T-helper 2 cell treated with Interferon-gamma antibody and Interleukin-4, amounts not matched to agents 5 μg/mL and 100 μg/mL, for 36 hours (primary cell): ENCODE results near the gene TRIM2.

Source experiments
- DNase-seq: peaks from one replicate; pipeline ENCODE4 v3.0.0; 2021; ENCODE audit warnings: low spot score
- H3K27ac Mint-ChIP-seq: one replicate; pipeline ENCODE4 v1.8.0; 2021; ENCODE audit warnings: mild to moderate bottlenecking, mixed read lengths
- H3K27me3 Mint-ChIP-seq: one replicate; pipeline ENCODE4 v1.8.0; 2021; ENCODE audit warnings: low read depth, mixed read lengths
- H3K36me3 Mint-ChIP-seq: one replicate; pipeline ENCODE4 v1.8.0; 2021; ENCODE audit warnings: low read depth, mixed read lengths
- H3K4me1 Mint-ChIP-seq: one replicate; pipeline ENCODE4 v1.8.0; 2021; ENCODE audit warnings: low read depth, mixed read lengths
- H3K4me3 Mint-ChIP-seq: one replicate; pipeline ENCODE4 v1.8.0; 2022; ENCODE audit warnings: mild to moderate bottlenecking, moderate library complexity, mixed read lengths
- H3K9me3 Mint-ChIP-seq: one replicate; pipeline ENCODE4 v1.8.0; 2021; ENCODE audit warnings: mixed read lengths

The TRIM2 gene

GRCh38 chr4:153297116-153297515 lies 92.9 kb downstream of the TRIM2 start:
- no peak overlapping the region for H3K4me3 Mint-ChIP-seq
- H3K36me3 Mint-ChIP-seq, result no peaks in the 10 kb centered on the region
- H3K4me1 Mint-ChIP-seq, result peaks cover 3% of the 10 kb centered on the region
- H3K27me3 Mint-ChIP-seq, result peaks cover 4% of the 10 kb centered on the region
- peaks cover 14% of the 10 kb centered on the region for H3K9me3 Mint-ChIP-seq
- no peak for DNase-seq
- no peak overlapping the region for H3K27ac Mint-ChIP-seq

DNA sequence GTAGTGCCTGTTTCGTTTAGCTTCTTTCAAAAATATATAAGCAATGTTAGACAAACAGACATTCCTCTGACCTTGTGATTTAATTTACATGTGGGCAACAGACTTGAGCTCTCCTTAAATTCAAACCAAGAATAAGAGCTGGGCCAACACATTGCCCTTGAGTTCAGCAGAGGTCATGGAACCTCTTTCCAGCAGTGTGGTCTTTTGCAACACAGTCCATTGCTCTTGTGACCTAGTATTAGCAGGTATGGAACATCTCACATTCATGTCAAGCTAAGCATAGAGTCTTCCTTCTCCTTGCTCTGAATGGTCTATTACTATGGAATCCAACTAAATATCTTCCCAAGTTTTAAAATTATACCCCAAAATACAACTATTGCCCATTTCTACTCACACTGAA lies 106.5 kb downstream of the TRIM2 start:
- Mint-ChIP-seq H3K4me3 (no peak overlapping the region), H3K4me1 (no peaks in the 10 kb centered on the region), H3K36me3 (no peaks in the 10 kb centered on the region), H3K27ac (no peak overlapping the region), H3K27me3 (peaks cover 3% of the 10 kb centered on the region), H3K9me3 (no peaks in the 10 kb centered on the region)
- no peak for DNase-seq

- Mint-ChIP-seq H3K4me1 (no peaks in the 10 kb centered on the region), H3K9me3 (no peaks in the 10 kb centered on the region), H3K27ac (no peak overlapping the region), H3K4me3 (no peak overlapping the region), H3K36me3 (no peaks in the 10 kb centered on the region), H3K27me3 (peaks cover 3% of the 10 kb centered on the region)
- DNase-seq, result no peak
Observed at GRCh38 chr4:153314915-153315314, 110.7 kb downstream of the TRIM2 start.

GRCh38 chr4:153318696-153319320 lies 114.6 kb downstream of the TRIM2 start:
- Mint-ChIP-seq H3K4me3 (no peak overlapping the region), H3K27me3 (peaks cover 7% of the 10 kb centered on the region), H3K9me3 (no peaks in the 10 kb centered on the region), H3K36me3 (no peaks in the 10 kb centered on the region), H3K4me1 (no peaks in the 10 kb centered on the region), H3K27ac (no peak overlapping the region)
- DNase-seq, result no peak

GRCh38 chr4:153322791-153323190 lies 118.5 kb downstream of the TRIM2 start:
- no peaks in the 10 kb centered on the region for H3K9me3 Mint-ChIP-seq
- no peaks in the 10 kb centered on the region for H3K36me3 Mint-ChIP-seq
- no peaks in the 10 kb centered on the region for H3K4me1 Mint-ChIP-seq
- no peak overlapping the region for H3K4me3 Mint-ChIP-seq
- no peak overlapping the region for H3K27ac Mint-ChIP-seq
- H3K27me3 Mint-ChIP-seq, result peaks cover 16% of the 10 kb centered on the region
- no peak for DNase-seq

GRCh38 chr4:153324046-153324445 lies 119.8 kb downstream of the TRIM2 start:
- DNase-seq, result no peak
- H3K4me3 Mint-ChIP-seq, result no peak overlapping the region
- no peak overlapping the region for H3K27ac Mint-ChIP-seq
- H3K36me3 Mint-ChIP-seq, result no peaks in the 10 kb centered on the region
- no peaks in the 10 kb centered on the region for H3K4me1 Mint-ChIP-seq
- H3K27me3 Mint-ChIP-seq, result peaks cover 18% of the 10 kb centered on the region
- H3K9me3 Mint-ChIP-seq, result no peaks in the 10 kb centered on the region

- Mint-ChIP-seq H3K9me3 (no peaks in the 10 kb centered on the region), H3K27me3 (peaks cover 18% of the 10 kb centered on the region), H3K36me3 (no peaks in the 10 kb centered on the region), H3K4me3 (no peak overlapping the region), H3K27ac (no peak overlapping the region), H3K4me1 (no peaks in the 10 kb centered on the region)
- no peak for DNase-seq
Observed at GRCh38 chr4:153325558-153325957, 121.3 kb downstream of the TRIM2 start.

- no peak for DNase-seq
- H3K27ac Mint-ChIP-seq, result no peak overlapping the region
Observed at GRCh38 chr4:153326513-153326912, 122.3 kb downstream of the TRIM2 start.

GRCh38 chr4:153327247-153327646 lies 123.0 kb downstream of the TRIM2 start:
- no peak overlapping the region for H3K27ac Mint-ChIP-seq
- no peak for DNase-seq
- no peaks in the 10 kb centered on the region for H3K4me1 Mint-ChIP-seq
- no peak overlapping the region for H3K4me3 Mint-ChIP-seq
- H3K9me3 Mint-ChIP-seq, result no peaks in the 10 kb centered on the region
- H3K27me3 Mint-ChIP-seq, result peaks cover 15% of the 10 kb centered on the region
- H3K36me3 Mint-ChIP-seq, result no peaks in the 10 kb centered on the region

More at GRCh38 chr4:153326513-153326912, 122.3 kb downstream of the TRIM2 start:
- Mint-ChIP-seq H3K4me3 (no peak overlapping the region), H3K9me3 (no peaks in the 10 kb centered on the region), H3K27me3 (peaks cover 19% of the 10 kb centered on the region), H3K4me1 (no peaks in the 10 kb centered on the region), H3K36me3 (no peaks in the 10 kb centered on the region)

- Mint-ChIP-seq H3K36me3 (no peaks in the 10 kb centered on the region), H3K27me3 (peaks cover 13% of the 10 kb centered on the region), H3K27ac (no peak overlapping the region), H3K4me1 (peaks cover 5% of the 10 kb centered on the region), H3K4me3 (no peak overlapping the region), H3K9me3 (no peaks in the 10 kb centered on the region)
- no peak for DNase-seq
Observed at GRCh38 chr4:153332936-153333335, 128.7 kb downstream of the TRIM2 start.

DNA sequence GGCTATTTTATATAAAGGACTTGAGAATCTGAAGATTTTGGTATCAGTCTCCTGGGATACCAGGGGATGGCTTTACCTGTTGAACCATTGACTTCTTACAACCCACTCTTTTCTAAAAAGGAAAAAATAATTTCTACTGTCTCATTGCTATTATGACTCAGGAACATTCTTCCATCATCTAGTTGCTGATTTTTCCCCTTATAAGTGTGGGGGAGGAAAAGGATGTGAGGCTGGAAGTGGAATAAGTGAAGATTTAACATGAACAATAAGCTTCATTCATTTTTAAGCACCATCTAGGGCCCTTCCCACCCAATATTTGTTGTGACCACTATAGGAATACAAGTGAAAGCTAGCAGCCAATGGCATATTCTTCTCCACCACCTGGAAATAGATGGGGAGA lies 129.6 kb downstream of the TRIM2 start:
- Mint-ChIP-seq H3K4me3 (no peak overlapping the region), H3K36me3 (no peaks in the 10 kb centered on the region), H3K27me3 (peaks cover 13% of the 10 kb centered on the region), H3K9me3 (no peaks in the 10 kb centered on the region), H3K4me1 (peaks cover 5% of the 10 kb centered on the region), H3K27ac (no peak overlapping the region)
- no peak for DNase-seq

DNA sequence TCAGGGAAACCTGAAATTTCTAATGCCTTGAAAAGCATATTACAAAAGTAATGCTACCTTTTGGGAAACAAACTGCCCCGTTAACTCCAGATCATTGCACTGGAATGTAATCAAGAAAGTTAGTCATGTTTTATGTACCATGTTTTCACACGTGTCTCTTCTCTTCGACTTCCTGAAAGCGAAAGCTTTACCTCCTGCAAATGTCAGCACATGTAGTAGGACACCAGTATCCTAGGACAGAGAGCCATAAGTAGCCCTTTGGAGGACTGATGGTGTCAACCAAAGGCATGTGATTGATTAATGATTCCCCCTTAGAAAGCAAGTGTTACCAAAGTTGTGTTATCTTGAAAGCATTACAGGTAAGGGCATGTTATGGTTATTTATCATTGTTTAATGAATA lies 131.4 kb downstream of the TRIM2 start:
- H3K36me3 Mint-ChIP-seq, result no peaks in the 10 kb centered on the region
- no peak overlapping the region for H3K27ac Mint-ChIP-seq
- no peaks in the 10 kb centered on the region for H3K9me3 Mint-ChIP-seq
- H3K4me1 Mint-ChIP-seq, result peaks cover 5% of the 10 kb centered on the region
- DNase-seq, result no peak
- H3K4me3 Mint-ChIP-seq, result no peak overlapping the region
- peaks cover 19% of the 10 kb centered on the region for H3K27me3 Mint-ChIP-seq

- DNase-seq, result no peak
- Mint-ChIP-seq H3K4me3 (no peak overlapping the region), H3K9me3 (no peaks in the 10 kb centered on the region), H3K27me3 (peaks cover 24% of the 10 kb centered on the region), H3K27ac (no peak overlapping the region), H3K36me3 (no peaks in the 10 kb centered on the region), H3K4me1 (peaks cover 9% of the 10 kb centered on the region)
Observed at GRCh38 chr4:153337686-153338085, 133.4 kb downstream of the TRIM2 start.

- H3K4me1 Mint-ChIP-seq, result peaks cover 17% of the 10 kb centered on the region
- DNase-seq, result no peak
- no peaks in the 10 kb centered on the region for H3K9me3 Mint-ChIP-seq
- no peak overlapping the region for H3K27ac Mint-ChIP-seq
- peaks cover 19% of the 10 kb centered on the region for H3K27me3 Mint-ChIP-seq
- no peaks in the 10 kb centered on the region for H3K36me3 Mint-ChIP-seq
- no peak overlapping the region for H3K4me3 Mint-ChIP-seq
Observed at GRCh38 chr4:153341575-153342090, 137.4 kb downstream of the TRIM2 start.
